ENCODE measurements around the gene CAVIN4. TPM values are rescaled to one million over a fixed set of nuclear protein-coding genes. Genes with fewer than 3 reads are reported as not detected.

The CAVIN4 gene
- total RNA-seq, 1 experiment from 2014 or later = 0.59 TPM

DNA sequence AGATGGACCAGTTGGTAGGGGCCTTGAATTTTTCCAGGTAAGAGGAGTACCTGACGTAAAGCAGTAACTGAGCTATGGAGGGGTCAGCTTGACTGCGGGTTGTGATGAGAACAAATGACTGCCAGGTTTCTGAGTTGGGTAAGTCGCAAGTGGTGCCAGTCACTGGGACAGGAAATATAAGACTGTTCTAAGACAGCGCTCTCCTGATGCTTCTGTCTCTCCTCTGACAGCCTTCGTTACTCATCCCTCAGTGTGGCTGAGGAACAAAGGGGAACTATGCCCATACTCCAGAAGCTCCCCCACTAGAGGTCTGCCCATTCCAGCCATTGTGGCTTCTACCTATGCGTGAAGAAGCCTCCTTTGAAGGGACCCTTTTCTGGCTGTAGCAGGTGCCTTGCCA is 13.3 kb downstream of the CAVIN4 start:
- Histone ChIP-seq H3K9me3 (ENCODE audit: control insufficient read depth in 1 of 2, insufficient read depth in 1 of 2, low read depth in 1 of 2, low read length in 2 of 2) (no peaks in the 10 kb centered on the region), H3K27ac (ENCODE audit: low read depth, low read length) (no peak overlapping the region), H3K27me3 (ENCODE audit: insufficient read depth, low read length) (no peaks in the 10 kb centered on the region), H3K9me2 (ENCODE audit: insufficient read depth) (no peaks in the 10 kb centered on the region), H3K79me2 (ENCODE audit: insufficient read depth, low read length) (no peaks in the 10 kb centered on the region), H3K4me1 (ENCODE audit: control insufficient read depth in 1 of 2, insufficient read depth in 2 of 2, low read length in 2 of 2) (peaks cover 8 to 35% of the 10 kb centered on the region in 2 experiments; a peak in 3 of 4 replicates), H3K4me2 (ENCODE audit: low read length) (no peak overlapping the region), H2AFZ (ENCODE audit: low read depth, low read length, poor library complexity, severe bottlenecking) (no peak overlapping the region), H3K9ac (ENCODE audit: low read length) (no peak overlapping the region), H3K4me3 (replicated peaks in 1 of 2; ENCODE audit: low read depth in 1 of 2, low read length in 2 of 2) (no peak overlapping the region), H4K20me1 (ENCODE audit: insufficient read depth) (no peaks in the 10 kb centered on the region), H3K36me3 (ENCODE audit: control insufficient read depth in 1 of 2, insufficient read depth in 2 of 2, low read length in 2 of 2) (no peaks in the 10 kb centered on the region)
- no TSS peak for BruUV-seq (replicated peaks)
- DNase-seq (ENCODE audit: low read depth, low spot score) (no peak), ATAC-seq (no peak)
- RAD21 ChIA-PET (ENCODE audit: low non-redundant PET in 1 of 2, low total read pairs in 2 of 2, uncharacterized antibody in 2 of 2, unreplicated experiment in 2 of 2) = no interaction called here
- POLR2A ChIA-PET = interaction anchor here (0.6 kb wide), 1 partner anchor 807 kb away, joined by 5 read pairs; the partner anchor contains the start of genes MRPL50 and ZNF189
- intact Hi-C loops (cut with micrococcal nuclease) = no loop called here
- CTCF ChIA-PET = interaction anchor here (1.6 kb wide), 1 partner anchor 10 kb away, joined by 5 read pairs; no protein-coding TSS in a partner anchor
- TF ChIP-seq ATF3 (IDR thresholded peaks at IDR 0.05) (no peak), SP1 (IDR thresholded peaks at IDR 0.05; ENCODE audit: low read depth) (no peak), MAX (IDR thresholded peaks at IDR 0.05) (no peak), CTCF (IDR thresholded peaks at IDR 0.05 in 2 of 3, conservative IDR thresholded peaks at IDR 0.05 in 1 of 3; ENCODE audit: borderline replicate concordance in 1 of 3, insufficient read depth in 1 of 3, low read depth in 2 of 3, low read length in 2 of 3) (no peak), SIN3A (IDR thresholded peaks at IDR 0.05; ENCODE audit: low read depth) (no peak), CBX3 (IDR thresholded peaks at IDR 0.05; ENCODE audit: low read depth) (no peak), RAD21 (IDR thresholded peaks at IDR 0.05; ENCODE audit: low read depth) (no peak), SRF (IDR thresholded peaks at IDR 0.05; ENCODE audit: low read depth) (no peak), ELF1 (IDR thresholded peaks at IDR 0.05; ENCODE audit: borderline replicate concordance, low read depth) (no peak), POLR2A (IDR thresholded peaks at IDR 0.05; ENCODE audit: borderline replicate concordance, extremely low read depth, insufficient read depth, insufficient read length) (no peak), FOSL1 (IDR thresholded peaks at IDR 0.05; ENCODE audit: low read depth) (no peak), EGR1 (IDR thresholded peaks at IDR 0.05; ENCODE audit: low read depth) (no peak), JUND (IDR thresholded peaks at IDR 0.05) (no peak), REST (IDR thresholded peaks at IDR 0.05; ENCODE audit: low read depth) (no peak), ZFX (IDR thresholded peaks at IDR 0.05) (no peak), YY1 (IDR thresholded peaks at IDR 0.05; ENCODE audit: extremely low read depth, insufficient replicate concordance, low read depth, low read length) (no peak), ZNF274 (IDR thresholded peaks at IDR 0.05; ENCODE audit: low read depth, low read length) (no peak)
- TF ChIP-seq, protein P1, sequence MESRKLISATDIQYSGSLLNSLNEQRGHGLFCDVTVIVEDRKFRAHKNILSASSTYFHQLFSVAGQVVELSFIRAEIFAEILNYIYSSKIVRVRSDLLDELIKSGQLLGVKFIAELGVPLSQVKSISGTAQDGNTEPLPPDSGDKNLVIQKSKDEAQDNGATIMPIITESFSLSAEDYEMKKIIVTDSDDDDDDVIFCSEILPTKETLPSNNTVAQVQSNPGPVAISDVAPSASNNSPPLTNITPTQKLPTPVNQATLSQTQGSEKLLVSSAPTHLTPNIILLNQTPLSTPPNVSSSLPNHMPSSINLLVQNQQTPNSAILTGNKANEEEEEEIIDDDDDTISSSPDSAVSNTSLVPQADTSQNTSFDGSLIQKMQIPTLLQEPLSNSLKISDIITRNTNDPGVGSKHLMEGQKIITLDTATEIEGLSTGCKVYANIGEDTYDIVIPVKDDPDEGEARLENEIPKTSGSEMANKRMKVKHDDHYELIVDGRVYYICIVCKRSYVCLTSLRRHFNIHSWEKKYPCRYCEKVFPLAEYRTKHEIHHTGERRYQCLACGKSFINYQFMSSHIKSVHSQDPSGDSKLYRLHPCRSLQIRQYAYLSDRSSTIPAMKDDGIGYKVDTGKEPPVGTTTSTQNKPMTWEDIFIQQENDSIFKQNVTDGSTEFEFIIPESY (IDR thresholded peaks at IDR 0.05; ENCODE audit: extremely low read depth, insufficient replicate concordance, low read length) = no peak

Measured in HCT116 (cell line).